Large intestine (tissue), 3 donors: ENCODE results near the gene GPC5. TPM values are rescaled to one million over a fixed set of nuclear protein-coding genes. Genes with fewer than 3 reads are reported as not detected.

Source experiments
- DNase-seq, 2 donors: peaks; one replicate each; pipeline versions ENCODE4 v3.0.0 to v3.0.0-alpha.2; 2013
- H3K27ac ChIP-seq: one replicate; pipeline ENCODE4 v1.5.1; 2013; ENCODE audit warnings: low read length
- H3K27me3 ChIP-seq: 2 replicates; pipeline ENCODE4 v1.6.1; 2013; ENCODE audit warnings: low read length; ENCODE audit not compliant: control insufficient read depth, insufficient read depth
- H3K36me3 ChIP-seq: 2 replicates; pipeline ENCODE4 v1.6.1; 2013; ENCODE audit warnings: low read length; ENCODE audit not compliant: control insufficient read depth, insufficient read depth
- H3K4me1 ChIP-seq: one replicate; pipeline ENCODE4 v1.6.1; 2013; ENCODE audit warnings: low read length; ENCODE audit not compliant: control insufficient read depth, insufficient read depth
- H3K4me3 ChIP-seq: one replicate; pipeline ENCODE4 v1.5.1; 2013; ENCODE audit warnings: low read length
- H3K9me3 ChIP-seq: one replicate; pipeline ENCODE4 v1.6.1; 2013; ENCODE audit warnings: mild to moderate bottlenecking, low read depth, low read length, moderate library complexity; ENCODE audit not compliant: control insufficient read depth
- WGBS: methylation state at CpG from one replicate; pipeline ENCODE4 v1.1.5; 2013; ENCODE audit warnings: low lambda C conversion rate; ENCODE audit not compliant: insufficient coverage; 5-methylcytosine and 5-hydroxymethylcytosine counted together
- polyA plus RNA-seq: library from polyadenylated mRNA; unstranded; fragments of 120-200 nt; gene quantifications from one replicate; pipeline ENCODE4 v1.2.1, GENCODE V29; 2013

GPC5 gene
- polyA plus RNA-seq, 1 donor = 0.42 TPM

DNA sequence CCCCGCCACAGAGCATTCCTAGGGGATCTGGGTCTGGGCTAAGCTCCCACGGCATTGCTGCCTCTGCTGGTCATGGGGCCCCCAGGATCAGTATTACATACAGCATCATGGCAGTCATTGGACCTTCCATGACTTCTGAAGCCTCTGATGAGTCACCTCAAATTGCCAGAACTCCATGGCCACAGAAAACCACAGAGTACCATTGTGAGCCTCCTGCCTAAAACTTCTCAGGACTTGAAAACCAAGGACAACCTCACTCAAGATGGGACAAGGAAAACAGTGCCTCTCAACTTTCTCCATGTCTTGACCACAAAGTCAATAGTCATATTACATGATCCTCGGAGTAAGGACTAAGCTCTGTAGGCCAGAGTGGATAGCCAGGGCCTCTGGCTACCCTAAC is 306.0 kb downstream of the GPC5 start:
- H3K4me3 ChIP-seq = no peak overlapping the region
- no peaks in the 10 kb centered on the region for H3K27me3 ChIP-seq
- no CpG with 5 or more reads among the region's 3 CpGs for WGBS
- no peak for DNase-seq
- no peaks in the 10 kb centered on the region for H3K36me3 ChIP-seq
- H3K9me3 ChIP-seq = no peaks in the 10 kb centered on the region
- no peak overlapping the region for H3K27ac ChIP-seq
- no peaks in the 10 kb centered on the region for H3K4me1 ChIP-seq

DNA sequence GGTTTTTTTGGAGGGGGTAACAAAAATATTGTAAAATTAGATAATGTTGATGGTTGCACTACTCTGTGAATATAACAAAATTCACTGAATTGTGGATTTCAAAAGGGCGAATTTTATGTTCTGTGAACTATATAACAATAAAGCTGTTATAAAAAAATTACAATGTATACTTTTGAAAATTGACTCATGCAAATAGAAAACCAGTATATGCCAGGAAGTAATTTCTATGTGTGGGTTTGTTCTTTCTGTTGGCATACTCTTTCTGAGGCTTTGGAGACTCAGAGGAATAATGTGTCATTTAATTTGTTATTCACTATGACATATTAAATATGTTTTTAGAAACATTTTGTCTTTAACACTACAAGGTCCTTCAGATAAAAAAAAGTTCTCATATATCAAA is 310.1 kb downstream of the GPC5 start:
- Histone ChIP-seq H3K4me3 (no peak overlapping the region), H3K36me3 (no peaks in the 10 kb centered on the region), H3K27ac (no peak overlapping the region), H3K27me3 (no peaks in the 10 kb centered on the region), H3K4me1 (no peaks in the 10 kb centered on the region), H3K9me3 (no peaks in the 10 kb centered on the region)
- WGBS = 83% methylated on average over 1 of the region's 1 CpG
- no peak for DNase-seq

DNA sequence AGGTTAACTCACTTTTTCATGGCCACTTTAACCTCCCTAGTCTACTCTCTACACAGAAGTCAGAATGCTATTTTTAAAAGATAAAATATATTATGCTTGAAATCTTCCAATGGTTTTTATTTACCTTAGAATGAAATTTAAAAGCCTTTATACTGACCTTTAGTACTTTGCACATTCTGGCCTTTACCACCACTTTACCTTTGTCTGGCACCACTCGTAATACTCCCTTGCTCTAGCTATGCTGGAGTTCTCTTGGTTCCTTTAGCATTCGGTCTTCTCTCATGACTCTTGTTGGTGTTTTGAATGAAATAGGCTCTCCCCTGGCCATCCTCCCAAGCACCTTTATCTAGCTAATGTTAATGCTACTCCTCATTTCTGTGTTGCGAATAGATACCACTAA is 310.8 kb downstream of the GPC5 start:
- Histone ChIP-seq H3K4me1 (no peaks in the 10 kb centered on the region), H3K27ac (no peak overlapping the region), H3K9me3 (no peaks in the 10 kb centered on the region), H3K4me3 (no peak overlapping the region), H3K27me3 (no peaks in the 10 kb centered on the region), H3K36me3 (no peaks in the 10 kb centered on the region)
- WGBS = 100% methylated on average over 1 of the region's 3 CpGs
- no peak for DNase-seq

DNA sequence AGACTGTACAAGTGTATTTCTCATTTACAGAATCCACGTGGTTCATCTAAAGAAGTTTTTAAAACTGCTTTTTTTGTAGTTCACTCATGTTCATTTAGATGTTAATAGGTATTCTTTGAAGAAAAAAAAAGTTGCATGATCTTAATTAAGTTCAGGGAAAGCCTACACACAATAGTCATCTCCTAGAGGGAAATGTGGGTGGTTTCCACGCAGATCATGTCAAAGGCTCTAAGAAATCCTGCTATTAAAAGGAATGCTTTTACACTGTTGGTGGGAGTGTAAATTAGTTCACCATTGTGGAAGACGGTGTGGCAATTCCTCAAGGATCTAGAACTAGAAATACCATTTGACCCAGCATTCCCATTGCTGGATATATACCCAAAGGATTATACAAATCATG is 312.3 kb downstream of the GPC5 start:
- no peak for DNase-seq
- H3K27me3 ChIP-seq = no peaks in the 10 kb centered on the region
- H3K9me3 ChIP-seq = no peaks in the 10 kb centered on the region
- H3K4me1 ChIP-seq = no peaks in the 10 kb centered on the region
- no peaks in the 10 kb centered on the region for H3K36me3 ChIP-seq
- H3K27ac ChIP-seq = no peak overlapping the region
- no peak overlapping the region for H3K4me3 ChIP-seq
- 100% methylated on average over 1 of the region's 3 CpGs for WGBS

DNA sequence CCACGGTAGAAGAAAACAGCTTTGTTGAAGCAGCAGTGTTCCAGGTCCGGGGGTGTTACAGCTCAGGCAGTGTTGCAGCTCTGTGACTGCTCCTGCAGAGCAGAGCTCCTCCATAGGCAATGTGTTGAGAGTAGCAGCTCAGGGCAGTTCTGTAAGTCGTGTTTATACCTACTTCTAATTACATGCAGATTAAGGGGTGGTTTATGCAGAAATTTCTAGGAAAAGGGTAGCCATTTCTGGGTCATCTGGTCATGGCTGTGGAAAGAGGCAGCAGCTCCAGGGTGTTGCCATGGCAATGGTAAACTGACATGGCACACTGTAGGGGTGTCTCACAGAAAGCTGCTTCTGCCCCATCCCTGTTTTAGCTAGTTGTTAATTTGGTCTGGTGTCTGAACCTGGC is 316.4 kb downstream of the GPC5 start:
- no peak overlapping the region for H3K4me3 ChIP-seq
- no peaks in the 10 kb centered on the region for H3K4me1 ChIP-seq
- no peaks in the 10 kb centered on the region for H3K9me3 ChIP-seq
- no peak for DNase-seq
- WGBS = no CpG with 5 or more reads among the region's 3 CpGs
- H3K27me3 ChIP-seq = no peaks in the 10 kb centered on the region
- no peaks in the 10 kb centered on the region for H3K36me3 ChIP-seq
- no peak overlapping the region for H3K27ac ChIP-seq

DNA sequence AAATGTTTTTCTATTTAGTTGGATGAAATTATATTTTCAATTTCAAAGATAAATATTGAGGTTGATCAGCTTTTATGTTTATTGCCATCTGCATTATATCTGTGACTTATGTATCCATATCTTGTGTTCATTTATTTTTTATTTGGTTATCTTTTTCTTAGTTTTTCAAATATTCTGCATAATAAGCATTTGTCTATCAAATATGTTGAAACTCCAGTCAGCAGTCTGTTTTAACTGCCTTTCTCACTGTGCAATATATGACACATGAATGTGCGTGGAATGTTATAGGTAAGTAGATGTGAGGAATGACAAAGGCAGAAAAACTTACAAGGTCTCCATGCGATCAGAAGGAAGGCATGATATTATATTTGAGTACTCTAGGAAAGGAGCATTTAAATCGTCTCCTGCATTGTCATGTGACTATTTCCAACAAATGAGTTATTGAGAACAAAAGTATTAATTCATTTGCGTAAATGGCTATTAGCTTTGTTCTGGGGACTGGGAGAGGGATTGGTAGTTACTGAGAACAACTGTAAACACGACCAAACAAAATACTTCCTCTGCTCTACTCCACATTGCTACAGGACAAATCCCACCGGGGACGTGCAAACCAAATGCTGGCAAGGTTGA is 318.1 kb downstream of the GPC5 start:
- Histone ChIP-seq H3K4me1 (no peaks in the 10 kb centered on the region), H3K27me3 (no peaks in the 10 kb centered on the region), H3K4me3 (no peak overlapping the region), H3K36me3 (no peaks in the 10 kb centered on the region), H3K9me3 (no peaks in the 10 kb centered on the region), H3K27ac (no peak overlapping the region)
- WGBS = 100% methylated on average over 2 of the region's 7 CpGs
- no peak for DNase-seq

DNA sequence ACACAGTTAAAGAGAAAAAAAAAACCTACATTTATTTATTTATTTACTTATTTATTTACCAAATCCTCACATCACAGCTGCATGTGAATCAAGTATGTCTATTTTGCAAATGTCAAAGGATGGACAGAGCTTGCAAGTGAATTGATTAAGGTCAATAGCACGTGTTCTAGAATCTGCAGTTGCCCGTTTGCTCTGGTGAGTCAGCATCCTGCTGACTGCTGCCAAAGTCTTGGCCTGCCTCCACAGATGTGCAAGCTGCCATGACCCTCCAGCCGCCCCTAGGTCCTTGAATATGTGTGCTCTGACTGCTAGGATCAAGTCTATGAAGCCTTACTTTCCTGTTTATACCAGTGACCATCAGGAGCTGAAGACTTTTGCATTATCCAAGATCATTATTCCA is 320.6 kb downstream of the GPC5 start:
- Histone ChIP-seq H3K9me3 (no peaks in the 10 kb centered on the region), H3K4me1 (no peaks in the 10 kb centered on the region), H3K36me3 (no peaks in the 10 kb centered on the region), H3K27me3 (no peaks in the 10 kb centered on the region), H3K4me3 (no peak overlapping the region), H3K27ac (no peak overlapping the region)
- WGBS = no CpG with 5 or more reads among the region's 3 CpGs
- DNase-seq = no peak

DNA sequence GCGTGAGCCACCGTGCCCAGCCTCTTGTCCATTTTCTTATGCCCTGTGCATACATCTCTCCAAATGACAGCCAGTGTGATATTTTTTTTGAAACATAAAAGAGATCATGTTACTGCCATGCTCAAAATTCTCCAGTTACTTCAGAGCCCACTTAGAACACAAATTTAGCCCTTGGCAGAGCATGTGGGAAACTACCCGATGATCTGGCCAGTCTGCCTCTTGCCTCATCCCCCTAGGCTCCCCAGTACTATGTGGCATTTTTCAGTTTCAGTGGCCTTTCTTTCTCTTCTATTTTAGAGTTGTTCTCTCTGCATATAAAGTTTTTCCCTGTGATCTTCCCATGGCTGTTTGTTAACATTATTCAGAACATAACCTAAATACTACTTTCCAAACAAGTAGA is 323.0 kb downstream of the GPC5 start:
- no peak overlapping the region for H3K27ac ChIP-seq
- no peaks in the 10 kb centered on the region for H3K36me3 ChIP-seq
- peaks cover 8% of the 10 kb centered on the region for H3K4me1 ChIP-seq
- no peaks in the 10 kb centered on the region for H3K9me3 ChIP-seq
- no peak overlapping the region for H3K4me3 ChIP-seq
- no CpG with 5 or more reads among the region's 3 CpGs for WGBS
- no peak for DNase-seq
- no peaks in the 10 kb centered on the region for H3K27me3 ChIP-seq

DNA sequence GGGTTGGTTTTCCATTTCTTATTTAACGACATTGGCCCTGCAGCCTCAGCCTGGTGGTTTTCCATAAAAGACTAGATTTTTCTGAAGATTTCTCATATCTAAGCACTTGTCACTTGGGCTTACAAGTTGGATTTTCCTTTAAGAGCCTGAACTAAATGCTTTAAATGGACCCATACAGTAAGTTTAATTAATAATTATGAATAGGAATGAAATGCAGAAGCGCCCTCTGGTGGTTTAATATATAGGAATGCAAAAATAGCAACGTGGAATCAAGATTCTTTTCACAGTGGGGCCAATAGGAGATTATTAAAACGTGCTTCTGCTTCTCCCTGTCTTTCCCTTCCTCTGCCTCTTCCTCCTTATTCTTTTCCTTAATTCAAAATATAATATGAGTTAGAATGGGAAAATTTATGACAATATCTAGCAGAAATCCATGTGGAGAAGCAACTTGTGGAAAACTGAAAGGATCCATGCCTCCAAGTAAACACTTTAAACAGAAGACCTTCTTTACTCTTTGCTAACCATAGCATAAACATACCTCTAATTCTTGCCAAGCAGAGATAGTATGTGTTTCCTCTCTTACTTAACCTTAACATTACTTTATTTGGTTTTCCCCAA is 324.0 kb downstream of the GPC5 start:
- Histone ChIP-seq H3K9me3 (no peaks in the 10 kb centered on the region), H3K36me3 (no peaks in the 10 kb centered on the region), H3K27me3 (no peaks in the 10 kb centered on the region), H3K27ac (no peak overlapping the region), H3K4me3 (no peak overlapping the region), H3K4me1 (peaks cover 10% of the 10 kb centered on the region)
- 0% methylated on average over 2 of the region's 4 CpGs for WGBS
- DNase-seq = peak in 1 of 2 donors; percentile 11

DNA sequence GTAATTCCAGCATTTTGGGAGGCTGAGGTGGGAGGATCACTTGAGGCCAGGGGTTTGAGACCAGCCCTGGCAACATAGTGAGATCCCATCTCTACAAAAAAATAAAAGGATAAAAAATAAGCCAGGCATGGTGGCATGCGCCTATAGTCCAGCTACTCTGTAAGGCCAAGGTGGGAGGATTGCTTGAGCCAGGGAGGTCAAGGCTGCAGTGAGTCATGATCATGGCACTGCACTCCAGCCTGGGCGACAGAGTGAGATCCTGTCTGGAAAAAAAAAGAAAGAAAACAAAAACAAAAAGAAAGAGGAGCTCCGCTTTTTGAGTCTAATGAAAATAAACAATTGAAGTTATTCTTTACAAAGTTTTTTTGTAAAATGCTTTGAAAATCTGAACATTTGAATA is 326.2 kb downstream of the GPC5 start:
- no peak overlapping the region for H3K27ac ChIP-seq
- DNase-seq = no peak
- H3K4me3 ChIP-seq = no peak overlapping the region
- no peaks in the 10 kb centered on the region for H3K27me3 ChIP-seq
- H3K36me3 ChIP-seq = no peaks in the 10 kb centered on the region
- WGBS = 88% methylated on average over 2 of the region's 3 CpGs
- peaks cover 10% of the 10 kb centered on the region for H3K4me1 ChIP-seq
- no peaks in the 10 kb centered on the region for H3K9me3 ChIP-seq

DNA sequence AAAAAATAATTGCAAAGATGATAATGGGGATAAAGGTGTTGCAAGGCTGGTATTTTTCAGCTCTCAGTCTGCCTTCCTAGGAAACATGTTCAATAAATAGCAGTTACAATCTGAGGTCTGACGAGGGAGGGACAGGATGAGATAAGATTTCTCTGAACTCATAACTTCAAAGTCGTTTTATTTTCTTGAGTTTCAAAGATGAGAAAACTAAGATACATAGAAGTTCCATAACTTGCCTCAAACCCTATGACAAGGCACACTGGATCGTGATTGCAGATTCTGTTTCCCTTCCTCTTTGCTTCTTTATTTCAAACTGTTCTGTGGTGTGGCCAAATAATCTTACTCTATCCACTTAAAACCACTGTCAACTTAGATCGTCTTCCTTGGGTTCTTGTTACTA is 327.2 kb downstream of the GPC5 start:
- no peak for DNase-seq
- 27% methylated on average over 4 of the region's 4 CpGs for WGBS
- Histone ChIP-seq H3K27me3 (no peaks in the 10 kb centered on the region), H3K4me3 (no peak overlapping the region), H3K4me1 (peaks cover 10% of the 10 kb centered on the region), H3K36me3 (no peaks in the 10 kb centered on the region), H3K9me3 (no peaks in the 10 kb centered on the region), H3K27ac (no peak overlapping the region)
